NCI-H2081 (cell line): ENCODE measurements around the gene OGFR.

ENCODE experiments used
- DNase-seq, 2 experiments: peaks; one replicate each; lab custom pipeline; 2025; lab: John Stamatoyannopoulos, UW

Gene OGFR

GRCh38 chr20:62770111-62770910 is 34.3 kb upstream of the OGFR start:
- DNase-seq = no peak

DNA sequence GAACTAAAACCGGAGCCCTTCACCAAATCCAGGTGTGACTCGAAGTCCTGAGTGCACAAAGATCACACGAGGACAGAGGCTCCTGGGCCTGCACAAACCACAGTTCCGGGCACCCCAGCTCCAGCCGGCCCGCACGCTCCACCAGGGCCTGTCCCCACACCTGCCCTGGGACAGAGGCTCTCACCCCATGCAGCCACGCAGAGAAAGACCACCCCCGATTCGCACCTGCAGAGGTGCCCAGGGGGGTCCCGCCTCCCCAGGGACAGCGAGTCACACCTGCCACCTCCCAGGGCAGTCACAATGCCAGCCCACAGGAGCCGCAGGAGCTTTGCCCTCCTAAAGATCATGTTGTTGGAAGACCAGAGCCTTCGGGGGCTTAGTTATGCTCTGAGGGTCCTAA is 33.7 kb upstream of the OGFR start:
- no peak for DNase-seq

DNA sequence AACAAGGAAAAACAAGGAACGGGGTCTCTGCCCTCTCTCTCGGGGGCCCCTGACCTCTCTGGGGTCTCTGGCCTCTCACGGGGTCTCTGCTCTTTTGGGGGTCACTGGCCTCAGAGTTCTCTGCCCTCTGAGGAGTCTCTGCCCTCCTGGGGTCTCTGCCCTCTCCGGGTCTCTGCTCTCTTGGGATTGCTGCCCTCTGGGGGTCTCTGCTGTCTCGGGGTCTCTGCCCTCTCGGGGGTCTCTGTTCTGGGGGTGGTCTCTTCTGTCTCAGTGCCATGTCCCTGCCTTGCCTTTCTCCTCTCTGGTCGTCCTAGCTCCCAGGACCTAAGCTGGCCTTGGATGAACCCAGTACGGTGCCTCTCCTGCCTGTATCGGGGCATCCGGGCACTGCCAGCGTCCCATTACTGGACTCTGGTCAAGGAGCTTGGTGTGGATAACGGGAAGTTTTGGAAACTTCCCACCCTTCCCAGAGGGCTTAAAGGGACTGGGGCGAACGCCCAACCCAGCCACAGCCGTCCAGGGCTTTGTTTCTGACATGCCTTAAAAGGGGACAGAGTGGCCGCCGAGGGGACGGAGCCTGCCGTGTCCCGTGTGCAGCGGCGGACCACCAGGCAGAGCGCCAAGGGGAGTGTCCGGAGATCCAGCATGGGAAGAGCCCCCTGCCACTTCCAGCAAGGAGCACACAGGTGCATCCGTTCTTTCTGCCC is 33.1 kb upstream of the OGFR start:
- DNase-seq = no peak

- DNase-seq = no peak
These were observed 32.5 kb upstream of the OGFR start for GRCh38 chr20:62772103-62772611.

GRCh38 chr20:62772619-62772989 is 32.0 kb upstream of the OGFR start:
- no peak for DNase-seq

- DNase-seq = no peak
These were observed 31.4 kb upstream of the OGFR start for GRCh38 chr20:62772990-62773844.

DNA sequence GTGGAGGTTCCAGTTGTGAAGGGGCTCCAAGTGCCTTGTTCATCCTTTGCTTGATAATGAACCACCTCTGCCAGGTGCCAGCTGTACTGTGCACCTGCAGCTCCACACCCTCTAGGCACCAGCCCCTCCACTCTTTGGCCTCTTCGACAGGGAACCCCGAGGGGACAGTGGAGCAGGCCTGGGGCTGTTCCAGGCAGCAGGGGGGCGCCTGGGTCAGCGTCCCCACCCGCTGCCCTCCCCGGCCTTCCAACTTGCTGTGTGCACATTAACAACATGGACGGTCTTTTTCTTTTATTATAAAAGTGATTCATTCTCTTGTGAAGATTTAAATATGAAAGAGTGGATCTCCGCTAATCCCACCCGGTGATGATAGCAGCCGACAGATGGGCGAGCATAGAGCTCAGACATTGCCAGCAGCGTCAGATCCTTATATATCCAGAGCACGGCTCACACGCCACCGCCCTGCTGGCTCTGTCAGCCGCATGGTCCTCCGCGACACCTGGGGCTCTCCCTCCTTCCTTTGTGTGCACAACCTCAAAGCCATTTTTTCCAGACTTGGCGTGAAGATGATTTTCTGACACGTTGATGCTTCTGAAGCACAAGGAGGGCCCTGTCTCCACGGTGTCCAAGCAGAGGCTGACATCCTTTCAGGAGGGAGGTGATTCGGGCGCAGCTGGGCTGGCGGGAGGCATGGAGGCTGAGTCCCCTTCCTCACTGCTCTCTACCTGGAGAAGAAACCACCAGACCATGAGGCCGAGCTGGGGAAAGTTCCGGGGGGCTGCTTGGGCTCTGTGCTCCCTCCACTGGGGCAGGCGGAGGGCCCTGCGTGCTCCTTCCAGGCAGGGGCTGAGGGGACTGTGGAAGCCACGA is 30.6 kb upstream of the OGFR start:
- peak in 1 of 2 experiments; percentile 45 for DNase-seq

- DNase-seq = no peak
These were observed 29.9 kb upstream of the OGFR start for GRCh38 chr20:62774762-62775161.

GRCh38 chr20:62775206-62775605 is 29.4 kb upstream of the OGFR start:
- DNase-seq = no peak

GRCh38 chr20:62776035-62776691 is 28.5 kb upstream of the OGFR start:
- DNase-seq = no peak

- peak in 1 of 2 experiments; percentile 20 for DNase-seq
These were observed 27.7 kb upstream of the OGFR start for GRCh38 chr20:62776692-62777527.

DNA sequence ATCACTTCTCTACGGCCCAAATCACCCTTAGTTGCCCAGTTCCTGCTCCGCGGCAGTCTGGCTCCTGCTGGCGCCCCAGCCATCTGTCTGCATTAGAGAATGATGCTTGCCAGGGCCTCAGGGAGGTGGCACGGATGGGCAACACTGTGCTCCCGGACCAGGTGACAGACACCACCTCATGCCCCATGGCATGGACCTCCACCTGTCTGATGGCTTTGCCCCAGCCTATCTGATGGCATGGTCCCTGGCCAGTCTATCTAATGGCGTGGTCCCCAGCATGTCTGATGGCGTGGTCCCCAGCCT is 27.2 kb upstream of the OGFR start:
- DNase-seq = no peak

DNA sequence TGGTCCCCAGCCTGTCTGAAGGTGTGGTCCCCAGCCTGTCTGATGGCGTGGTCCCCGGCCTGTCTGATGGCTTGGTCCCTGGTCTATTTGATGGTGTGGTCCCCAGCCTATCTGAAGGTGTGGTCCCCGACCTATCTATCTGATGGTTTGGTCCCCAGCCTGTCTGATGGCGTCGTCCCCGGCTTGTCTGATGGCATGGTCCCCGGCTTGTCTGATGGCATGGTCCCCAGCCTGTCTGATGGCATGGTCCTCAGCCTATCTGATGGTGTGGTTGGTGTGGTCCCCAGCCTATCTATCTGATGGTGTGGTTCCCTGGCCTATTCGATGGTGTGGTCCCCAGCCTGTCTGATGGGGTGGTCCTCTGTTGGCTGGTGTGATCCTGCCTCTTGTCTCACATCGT is 26.6 kb upstream of the OGFR start:
- DNase-seq = no peak

DNA sequence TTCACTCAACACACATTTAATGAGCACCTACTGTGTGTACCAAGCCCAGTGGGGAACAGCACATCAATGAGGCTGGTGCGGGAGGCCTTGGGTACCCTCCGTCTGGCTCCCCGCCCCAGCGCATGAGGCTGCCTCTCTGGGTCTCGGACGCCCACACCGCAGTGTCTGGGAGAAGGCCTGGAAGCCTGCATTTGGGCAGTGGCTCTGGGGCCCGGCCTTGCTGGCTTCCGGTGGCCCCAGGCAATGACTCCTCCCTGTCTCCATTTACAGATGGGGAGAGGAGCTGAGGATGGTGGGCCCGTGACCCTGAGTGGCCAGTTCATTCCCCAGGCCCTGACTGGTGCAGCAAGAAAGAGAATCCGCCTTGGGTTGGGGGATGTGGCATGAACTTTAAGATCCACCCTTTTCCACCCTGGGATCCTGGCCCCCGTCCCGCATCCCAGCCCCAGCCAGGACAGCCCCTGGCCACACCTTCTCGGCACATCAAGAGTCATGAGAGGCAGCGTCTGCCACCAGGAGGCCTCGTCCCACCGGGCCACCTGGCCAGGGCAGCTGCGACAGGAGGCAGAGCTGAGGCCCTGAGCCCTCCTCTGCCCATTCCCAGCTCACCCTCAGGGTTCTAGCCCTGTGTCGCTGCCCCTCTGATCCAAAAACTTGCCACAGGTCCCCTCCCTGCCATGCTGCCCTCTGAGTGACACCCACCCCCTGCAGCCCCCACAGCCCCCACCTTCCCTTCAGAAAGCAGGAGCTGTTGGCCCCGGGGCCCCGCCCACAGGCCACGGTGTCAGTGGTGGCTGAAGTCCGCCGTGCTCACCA is 25.8 kb upstream of the OGFR start:
- no peak for DNase-seq

- DNase-seq = no peak
These were observed 25.3 kb upstream of the OGFR start for GRCh38 chr20:62779417-62779685.

GRCh38 chr20:62780204-62780603 is 24.4 kb upstream of the OGFR start:
- no peak for DNase-seq

DNA sequence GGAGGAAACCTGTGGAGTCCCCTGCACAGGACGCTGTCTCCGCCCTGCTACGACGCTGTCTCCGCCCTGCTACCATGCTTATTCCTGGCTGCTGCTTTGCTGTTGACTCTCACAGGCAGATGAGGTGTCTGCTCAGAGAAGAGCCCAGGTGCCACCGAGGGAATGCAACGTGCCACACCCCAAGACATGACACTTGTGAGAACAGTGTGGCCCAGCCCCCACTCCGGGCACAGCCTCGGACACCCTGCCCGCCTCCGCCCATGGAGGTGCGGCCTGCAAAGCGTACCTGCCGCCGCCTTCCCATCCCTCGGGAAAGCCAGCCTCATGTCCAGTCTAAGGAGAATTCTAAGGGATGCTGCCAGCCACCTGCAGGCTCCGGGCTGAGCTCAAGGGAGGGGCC is 23.9 kb upstream of the OGFR start:
- no peak for DNase-seq

DNA sequence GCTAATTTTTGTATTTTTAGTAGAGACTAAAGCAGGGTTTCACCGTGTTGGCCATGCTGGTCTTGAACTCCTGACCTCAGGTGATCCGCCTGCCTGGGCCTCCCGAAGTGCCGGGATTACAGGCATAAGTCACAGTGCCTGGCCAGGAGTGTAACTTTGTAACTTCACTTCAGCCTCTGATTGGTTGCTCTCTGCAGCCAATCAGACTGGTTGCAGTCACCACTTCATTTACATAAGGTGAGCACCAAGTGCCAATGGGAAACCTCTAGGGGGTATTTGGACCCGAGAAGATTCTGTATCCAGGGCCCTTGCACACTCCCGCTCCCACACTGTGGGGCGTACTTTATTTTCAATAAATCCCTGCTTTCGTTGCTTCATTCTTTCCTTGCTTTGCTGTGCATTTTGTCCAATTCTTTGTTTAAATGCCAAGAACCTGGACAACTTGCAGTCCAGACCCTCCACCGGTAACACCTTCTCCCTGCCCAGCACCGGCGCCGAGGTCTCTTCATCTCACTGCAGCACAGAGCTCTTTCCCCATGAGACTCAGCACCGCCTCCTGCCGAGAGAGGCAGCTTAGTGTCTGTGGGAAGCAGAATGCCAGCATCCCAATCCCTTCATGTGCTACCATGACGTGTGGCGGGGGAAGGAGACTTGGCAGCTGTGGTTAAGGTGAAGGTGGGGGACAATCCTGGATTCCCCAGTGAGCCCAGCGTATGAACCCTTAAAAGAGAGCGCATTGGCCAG is 22.3 kb upstream of the OGFR start:
- DNase-seq = no peak

- DNase-seq = no peak
These were observed 21.7 kb upstream of the OGFR start for GRCh38 chr20:62782893-62783278.
